A549 (cell line): ENCODE results near the gene ASPA. TPM values are rescaled to one million over a fixed set of nuclear protein-coding genes. Genes with fewer than 3 reads are reported as not detected.

Source experiments
- ATAC-seq, 2 experiments: fragments of 200-7000 bp in 1 of 2; fragments of >200 bp in 1 of 2; cut with Nextera tagmentation in 1 of 2; cut with Tn5 transposase in 1 of 2; 3 replicates each; pipeline versions ENCODE4 v1.8.0 to v1.9.1; 2018 to 2020; ENCODE audit warnings: mild to moderate bottlenecking in 1 of 2, moderate library complexity in 1 of 2
- CTCF ChIA-PET: fragments of 300-600 bp; sonication (Branson Sonifier 250); formaldehyde crosslinking; extraction: SDS; loops from one replicate; lab custom pipeline; 2021; ENCODE audit warnings: antibody characterized with exemption, inconsistent platforms; lab: Yijun Ruan, JAX
- POLR2A ChIA-PET: fragments of 350-600 bp; formaldehyde crosslinking; extraction: SDS; loops from one replicate; lab custom pipeline; 2021; ENCODE audit warnings: antibody characterized with exemption, inconsistent platforms; lab: Yijun Ruan, JAX
- DNase-seq, 2 experiments: peaks; one replicate each; pipeline versions ENCODE4 v3.0.0 to v3.0.0-alpha.2; 2011 to 2016; ENCODE audit warnings: low read depth in 1 of 2, low spot score in 1 of 2
- FAIRE-seq: peaks from 2 replicates; lab custom pipeline; 2011; peaks lifted over from hg19 to GRCh38; lab: Jason Lieb, UNC
- H3K27ac ChIP-seq, 2 experiments: fragments of >200 bp; sonication (Bioruptor Twin); formaldehyde crosslinking; 3 replicates each; pipeline ENCODE4 v1.5.1; 2016 to 2017
- H3K4me1 ChIP-seq: fragments of >200 bp; sonication (Bioruptor Twin); formaldehyde crosslinking; 3 replicates; pipeline ENCODE4 v1.6.1; 2016
- H3K4me2 ChIP-seq: fragments of >200 bp; sonication (Bioruptor Twin); formaldehyde crosslinking; 3 replicates; pipeline ENCODE4 v1.6.1; 2016
- H3K4me3 ChIP-seq: fragments of >200 bp; sonication (Bioruptor Twin); formaldehyde crosslinking; 3 replicates; pipeline ENCODE4 v1.5.1; 2016
- H3K9me3 ChIP-seq: fragments of >200 bp; sonication (Bioruptor Twin); formaldehyde crosslinking; 3 replicates; pipeline ENCODE4 v1.6.1; 2016
- CHD2 ChIP-seq: fragments of 150-350 bp; IDR thresholded peaks from 2 replicates; pipeline ENCODE4 v1.6.1; 2014; ENCODE audit warnings: low read length; ENCODE audit not compliant: partially characterized antibody
- E2F6 ChIP-seq: IDR thresholded peaks from 2 replicates; pipeline ENCODE4 v1.6.1; 2012; ENCODE audit warnings: low read depth, borderline replicate concordance
- EHMT2 ChIP-seq: fragments of 200-600 bp; sonication (generic); IDR thresholded peaks from 2 replicates; pipeline ENCODE4 v1.6.1; 2016; ENCODE audit warnings: antibody characterized with exemption, low read depth, mild to moderate bottlenecking, moderate library complexity
- ELK1 ChIP-seq: fragments of 150-350 bp; IDR thresholded peaks from 2 replicates; pipeline ENCODE4 v1.6.1; 2014; ENCODE audit warnings: low read depth, mild to moderate bottlenecking, low read length
- ESRRA ChIP-seq: fragments of 150-350 bp; IDR thresholded peaks from 2 replicates; pipeline ENCODE4 v1.6.1; 2014; ENCODE audit warnings: mild to moderate bottlenecking, low read length, borderline replicate concordance
- FOSB ChIP-seq: fragments of 250-450 bp; sonication (Bioruptor Pico); IDR thresholded peaks from 2 replicates; pipeline ENCODE4 v1.5.0; 2020; ENCODE audit warnings: mild to moderate bottlenecking, moderate library complexity
- FOSL2 ChIP-seq, 2 experiments: fragments of 450-650 bp in 1 of 2; fragments of >200 bp in 1 of 2; sonication (Bioruptor Twin) in 1 of 2; formaldehyde crosslinking; IDR thresholded peaks; 2 replicates each; pipeline versions ENCODE4 v1.5.0 to v1.6.1; 2016 to 2020; ENCODE audit warnings: mild to moderate bottlenecking in 1 of 2, moderate library complexity in 1 of 2
- GATA3 ChIP-seq: IDR thresholded peaks from 2 replicates; pipeline ENCODE4 v1.6.1; 2012; ENCODE audit warnings: borderline replicate concordance
- HES2 ChIP-seq: fragments of >200 bp; sonication (Bioruptor Twin); formaldehyde crosslinking; IDR thresholded peaks from 2 replicates; pipeline ENCODE4 v1.6.1; 2016
- HOXB5 ChIP-seq: fragments of 250-450 bp; sonication (Bioruptor Pico); IDR thresholded peaks from 2 replicates; pipeline ENCODE4 v1.5.0; 2020; ENCODE audit warnings: mild to moderate bottlenecking, moderate library complexity
- JUN ChIP-seq, 2 experiments: fragments of >200 bp; sonication (Bioruptor Twin); formaldehyde crosslinking; IDR thresholded peaks; 2 replicates in 1 of 2; 3 replicates in 1 of 2; pipeline ENCODE4 v1.6.1; 2016 to 2017
- MAZ ChIP-seq: fragments of 150-350 bp; IDR thresholded peaks from 2 replicates; pipeline ENCODE4 v1.6.1; 2014; ENCODE audit warnings: antibody characterized with exemption, low read depth, low read length, borderline replicate concordance
- MYC ChIP-seq: IDR thresholded peaks from 2 replicates; pipeline ENCODE4 v1.6.1; 2012; ENCODE audit warnings: mild to moderate bottlenecking, inconsistent platforms, low read length, improper control_type of control experiment, borderline replicate concordance
- NFE2L2 ChIP-seq: fragments of 150-350 bp; conservative IDR thresholded peaks from 2 replicates; pipeline ENCODE4 v1.6.1; 2014; ENCODE audit warnings: low read length
- NR3C1 ChIP-seq: fragments of >200 bp; sonication (Bioruptor Twin); formaldehyde crosslinking; IDR thresholded peaks from 3 replicates; pipeline ENCODE4 v1.6.1; 2017
- PHF8 ChIP-seq: fragments of 200-600 bp; sonication (generic); IDR thresholded peaks from 2 replicates; pipeline ENCODE4 v1.6.1; 2016; ENCODE audit warnings: low read depth, mild to moderate bottlenecking, antibody characterized with exemption, moderate library complexity, borderline replicate concordance
- POLR2AphosphoS2 ChIP-seq: conservative IDR thresholded peaks from 2 replicates; pipeline ENCODE4 v1.6.1; 2012; ENCODE audit warnings: low read length, improper control_type of control experiment, inconsistent platforms
- RCOR1 ChIP-seq: fragments of 150-350 bp; IDR thresholded peaks from 2 replicates; pipeline ENCODE4 v1.6.1; 2014; ENCODE audit warnings: antibody characterized with exemption, low read length, low read depth
- RNF2 ChIP-seq: fragments of 200-600 bp; sonication (generic); IDR thresholded peaks from 2 replicates; pipeline ENCODE4 v1.6.1; 2016; ENCODE audit warnings: low read depth, mild to moderate bottlenecking, antibody characterized with exemption, moderate library complexity, borderline replicate concordance
- SREBF2 ChIP-seq: fragments of 450-650 bp; IDR thresholded peaks from 2 replicates; pipeline ENCODE4 v1.6.1; 2014; ENCODE audit warnings: mild to moderate bottlenecking, moderate library complexity
- TFCP2L1 ChIP-seq: fragments of 250-450 bp; sonication (Bioruptor Pico); IDR thresholded peaks from 2 replicates; pipeline ENCODE4 v1.5.0; 2021; ENCODE audit warnings: mild to moderate bottlenecking
- USF2 ChIP-seq: fragments of 450-650 bp; IDR thresholded peaks from 2 replicates; pipeline ENCODE4 v1.6.1; 2014; ENCODE audit warnings: antibody characterized with exemption
- ZFP36 ChIP-seq: fragments of 450-650 bp; IDR thresholded peaks from 2 replicates; pipeline ENCODE4 v1.6.1; 2014; ENCODE audit warnings: borderline replicate concordance; ENCODE audit not compliant: partially characterized antibody
- WGBS: methylation state at CpG from one replicate; pipeline ENCODE4 v1.1.6; 2017; ENCODE audit errors: missing lambda C conversion rate; 5-methylcytosine and 5-hydroxymethylcytosine counted together
- polyA plus RNA-seq, 4 experiments: library from polyadenylated mRNA; depleted of rRNA in 3 of 4; stranded (reverse); fragments of >200 nt; fragmentation: RNase III in 1 of 4; extraction: RNeasy Plus Mini Kit Qiagen cat#74134 plus additional on column Dnase treatment in 1 of 4; gene quantifications; 2 replicates in 3 of 4; 3 replicates in 1 of 4; pipeline ENCODE4 v1.2.3, GENCODE V29; 2011 to 2017
- TF ChIP-seq, protein P1 (sequence below): fragments of >200 bp; sonication (Bioruptor Twin); formaldehyde crosslinking; IDR thresholded peaks from 3 replicates; pipeline ENCODE4 v1.6.1; 2016
- TF ChIP-seq, protein P2 (sequence below): fragments of >200 bp; sonication (Bioruptor Twin); formaldehyde crosslinking; IDR thresholded peaks from 3 replicates; pipeline ENCODE4 v1.5.1; 2016

ASPA gene
- polyA plus RNA-seq, 2 of the 4 experiments (the other 2 are of a cell fraction), result not detected

DNA sequence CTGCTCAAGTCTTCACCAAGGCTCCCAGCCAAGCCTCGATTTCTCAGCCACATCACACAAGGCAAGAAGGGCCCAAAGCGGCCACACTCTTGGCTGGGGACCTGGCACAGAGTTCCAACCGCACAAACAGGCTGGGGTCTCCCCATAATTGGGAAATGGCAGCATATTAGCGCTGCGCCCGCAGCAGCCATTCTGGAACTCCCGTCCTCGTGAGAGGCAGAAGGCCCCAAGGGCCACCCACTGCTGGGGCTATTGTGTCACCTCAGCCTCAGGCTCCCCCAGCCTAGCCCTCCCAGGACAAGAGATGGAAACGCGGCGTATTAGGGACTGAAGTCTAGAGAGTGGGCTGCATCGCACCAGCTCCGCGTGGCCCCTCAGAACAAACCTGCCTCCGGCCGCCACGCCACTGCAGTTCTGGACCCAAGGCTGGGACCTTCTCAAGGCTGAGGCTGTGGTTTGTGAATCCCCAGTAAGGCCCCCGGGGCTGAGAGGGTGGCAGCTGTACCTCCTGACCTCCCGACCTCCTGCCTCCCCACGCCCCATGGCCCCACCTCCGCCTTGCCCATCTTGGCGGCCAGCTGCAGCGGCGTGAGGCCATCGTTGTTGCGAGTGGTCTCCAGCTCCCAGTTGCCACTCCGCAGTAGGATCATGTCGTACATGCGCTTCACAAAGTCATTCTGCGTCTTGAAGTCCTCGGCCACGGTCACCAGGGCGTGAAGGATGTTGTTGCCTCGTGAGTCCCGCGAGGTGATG lies 56.5 kb downstream of the ASPA start:
- no peak overlapping the region for H3K4me3 ChIP-seq
- WGBS, result 84% methylated on average over 36 of the region's 36 CpGs
- ATAC-seq, result no peak
- ChIA-PET POLR2A (no interaction called here), CTCF (interaction anchor here (0.9 to 2.9 kb wide), 5 partner anchors 15 to 116 kb away, joined by 3 to 9 read pairs (median 3); no protein-coding TSS in a partner anchor)
- H3K27ac ChIP-seq, result no peak overlapping the region
- H3K4me2 ChIP-seq, result no peak overlapping the region
- no peak for TF ChIP-seq MYC
- no peak for TF ChIP-seq TFCP2L1 (CRISPR knock-in tag)
- TF ChIP-seq, protein P1, sequence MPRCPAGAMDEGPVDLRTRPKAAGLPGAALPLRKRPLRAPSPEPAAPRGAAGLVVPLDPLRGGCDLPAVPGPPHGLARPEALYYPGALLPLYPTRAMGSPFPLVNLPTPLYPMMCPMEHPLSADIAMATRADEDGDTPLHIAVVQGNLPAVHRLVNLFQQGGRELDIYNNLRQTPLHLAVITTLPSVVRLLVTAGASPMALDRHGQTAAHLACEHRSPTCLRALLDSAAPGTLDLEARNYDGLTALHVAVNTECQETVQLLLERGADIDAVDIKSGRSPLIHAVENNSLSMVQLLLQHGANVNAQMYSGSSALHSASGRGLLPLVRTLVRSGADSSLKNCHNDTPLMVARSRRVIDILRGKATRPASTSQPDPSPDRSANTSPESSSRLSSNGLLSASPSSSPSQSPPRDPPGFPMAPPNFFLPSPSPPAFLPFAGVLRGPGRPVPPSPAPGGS, result no peak
- TF ChIP-seq HOXB5 (CRISPR knock-in tag), result no peak
- no peak for TF ChIP-seq PHF8
- no peak for TF ChIP-seq USF2
- TF ChIP-seq POLR2AphosphoS2, result no peak
- no peak for TF ChIP-seq EHMT2
- no peak for TF ChIP-seq FOSB (CRISPR knock-in tag)
- TF ChIP-seq HES2, result no peak
- no peak for TF ChIP-seq FOSL2 (IDR thresholded peaks at IDR 0.05)
- TF ChIP-seq FOSL2 (CRISPR knock-in tag; IDR thresholded peaks at IDR 0.05), result no peak
- no peak for TF ChIP-seq ZFP36
- no peak for TF ChIP-seq JUN (IDR thresholded peaks at IDR 0.05)
- TF ChIP-seq, protein P2, sequence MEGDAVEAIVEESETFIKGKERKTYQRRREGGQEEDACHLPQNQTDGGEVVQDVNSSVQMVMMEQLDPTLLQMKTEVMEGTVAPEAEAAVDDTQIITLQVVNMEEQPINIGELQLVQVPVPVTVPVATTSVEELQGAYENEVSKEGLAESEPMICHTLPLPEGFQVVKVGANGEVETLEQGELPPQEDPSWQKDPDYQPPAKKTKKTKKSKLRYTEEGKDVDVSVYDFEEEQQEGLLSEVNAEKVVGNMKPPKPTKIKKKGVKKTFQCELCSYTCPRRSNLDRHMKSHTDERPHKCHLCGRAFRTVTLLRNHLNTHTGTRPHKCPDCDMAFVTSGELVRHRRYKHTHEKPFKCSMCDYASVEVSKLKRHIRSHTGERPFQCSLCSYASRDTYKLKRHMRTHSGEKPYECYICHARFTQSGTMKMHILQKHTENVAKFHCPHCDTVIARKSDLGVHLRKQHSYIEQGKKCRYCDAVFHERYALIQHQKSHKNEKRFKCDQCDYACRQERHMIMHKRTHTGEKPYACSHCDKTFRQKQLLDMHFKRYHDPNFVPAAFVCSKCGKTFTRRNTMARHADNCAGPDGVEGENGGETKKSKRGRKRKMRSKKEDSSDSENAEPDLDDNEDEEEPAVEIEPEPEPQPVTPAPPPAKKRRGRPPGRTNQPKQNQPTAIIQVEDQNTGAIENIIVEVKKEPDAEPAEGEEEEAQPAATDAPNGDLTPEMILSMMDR, result no peak
- TF ChIP-seq GATA3, result no peak
- no peak for TF ChIP-seq SREBF2
- no peak for TF ChIP-seq E2F6
- no peak for TF ChIP-seq RCOR1
- TF ChIP-seq NR3C1, result no peak
- DNase-seq, result no peak
- H3K9me3 ChIP-seq, result no peaks in the 10 kb centered on the region
- peaks cover 7% of the 10 kb centered on the region; the same call in 1 of the 3 replicates for H3K4me1 ChIP-seq
- no peak for FAIRE-seq

DNA sequence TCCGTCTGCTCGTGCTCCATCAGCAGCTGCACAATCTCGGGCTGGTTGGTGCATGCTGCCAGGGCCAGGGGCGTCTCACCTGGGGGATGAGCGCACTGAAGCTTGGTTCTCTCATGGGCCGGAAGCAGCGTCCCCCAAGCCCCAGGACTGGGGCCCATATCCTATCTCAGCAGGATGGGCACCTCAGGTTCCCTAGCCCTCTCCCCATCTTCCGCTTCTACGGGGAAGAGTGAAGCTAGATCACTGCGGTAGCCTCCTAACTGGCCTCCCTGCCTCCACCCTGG lies 57.0 kb downstream of the ASPA start:
- WGBS, result 81% methylated on average over 8 of the region's 10 CpGs
- no peak overlapping the region for H3K27ac ChIP-seq
- ChIA-PET POLR2A (no interaction called here), CTCF (interaction anchor here (1.2 to 2.9 kb wide), 3 partner anchors 16 to 115 kb away, joined by 3 to 9 read pairs (median 5); no protein-coding TSS in a partner anchor)
- DNase-seq, result no peak
- ATAC-seq, result no peak
- no peak for FAIRE-seq
- H3K9me3 ChIP-seq, result no peaks in the 10 kb centered on the region
- TF ChIP-seq NFE2L2, result no peak
- TF ChIP-seq RNF2, result no peak
- TF ChIP-seq CHD2, result no peak
- no peak for TF ChIP-seq MAZ
- no peak for TF ChIP-seq FOSL2 (IDR thresholded peaks at IDR 0.05)
- TF ChIP-seq FOSL2 (CRISPR knock-in tag; IDR thresholded peaks at IDR 0.05), result no peak
- TF ChIP-seq ELK1, result no peak
- TF ChIP-seq GATA3, result no peak
- TF ChIP-seq USF2, result no peak
- no peak for TF ChIP-seq NR3C1
- no peak for TF ChIP-seq ESRRA
- peaks cover 7% of the 10 kb centered on the region; the same call in 1 of the 3 replicates for H3K4me1 ChIP-seq
- H3K4me2 ChIP-seq, result no peak overlapping the region
- no peak overlapping the region for H3K4me3 ChIP-seq
